ENCODE data around the gene IPPK.
A peak's percentile ranks its signal among the peaks of the same experiment; 100 is the strongest.

Gene IPPK, protein sequence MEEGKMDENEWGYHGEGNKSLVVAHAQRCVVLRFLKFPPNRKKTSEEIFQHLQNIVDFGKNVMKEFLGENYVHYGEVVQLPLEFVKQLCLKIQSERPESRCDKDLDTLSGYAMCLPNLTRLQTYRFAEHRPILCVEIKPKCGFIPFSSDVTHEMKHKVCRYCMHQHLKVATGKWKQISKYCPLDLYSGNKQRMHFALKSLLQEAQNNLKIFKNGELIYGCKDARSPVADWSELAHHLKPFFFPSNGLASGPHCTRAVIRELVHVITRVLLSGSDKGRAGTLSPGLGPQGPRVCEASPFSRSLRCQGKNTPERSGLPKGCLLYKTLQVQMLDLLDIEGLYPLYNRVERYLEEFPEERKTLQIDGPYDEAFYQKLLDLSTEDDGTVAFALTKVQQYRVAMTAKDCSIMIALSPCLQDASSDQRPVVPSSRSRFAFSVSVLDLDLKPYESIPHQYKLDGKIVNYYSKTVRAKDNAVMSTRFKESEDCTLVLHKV

DNA sequence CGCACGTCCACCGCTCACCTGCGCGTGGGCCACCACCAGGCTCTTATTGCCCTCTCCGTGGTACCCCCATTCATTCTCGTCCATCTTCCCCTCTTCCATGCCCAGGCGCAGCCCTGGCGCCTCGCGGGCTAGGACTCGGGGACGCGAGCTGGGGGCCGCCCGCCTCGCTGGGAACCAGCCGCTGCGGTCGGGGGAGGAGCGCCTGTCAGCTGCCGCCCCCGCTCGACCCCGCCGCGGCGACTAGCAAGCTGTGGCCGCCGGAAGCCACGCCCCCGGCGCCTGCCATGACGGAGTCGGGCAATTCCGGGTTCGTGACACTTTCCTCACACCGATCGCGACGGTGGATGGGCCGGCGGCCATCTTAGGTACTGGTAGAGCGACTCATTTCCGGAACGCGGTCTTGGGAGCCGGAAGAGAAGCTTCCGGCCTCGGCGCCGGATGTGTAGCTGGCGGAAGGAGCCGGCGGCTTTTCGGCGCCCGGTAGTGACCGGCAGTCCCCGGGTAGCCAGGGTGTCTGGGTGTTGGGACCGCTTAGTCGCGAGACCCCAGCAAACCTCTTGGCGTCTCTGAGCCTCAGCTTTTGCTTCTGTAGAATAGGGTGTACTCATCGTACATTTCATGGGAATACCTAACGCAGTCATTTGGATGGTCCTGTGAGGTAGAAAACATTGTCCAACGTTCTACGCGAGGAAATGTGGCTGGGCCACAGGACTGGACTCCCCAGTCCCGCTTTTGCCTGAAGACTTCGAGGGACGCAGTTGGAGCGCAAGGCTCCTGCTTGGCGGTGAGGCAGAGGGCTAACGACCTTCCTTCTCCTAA lies at the start of gene IPPK:
Gene IPPK, minus strand, starts transcription at position 242 of the 819 bp plus-strand sequence. Its CDS starts 143 bp downstream, at position 99.
- DNase-seq (ENCODE audit: low read depth in 2 of 2): peak; percentile 96 to 98

DNA sequence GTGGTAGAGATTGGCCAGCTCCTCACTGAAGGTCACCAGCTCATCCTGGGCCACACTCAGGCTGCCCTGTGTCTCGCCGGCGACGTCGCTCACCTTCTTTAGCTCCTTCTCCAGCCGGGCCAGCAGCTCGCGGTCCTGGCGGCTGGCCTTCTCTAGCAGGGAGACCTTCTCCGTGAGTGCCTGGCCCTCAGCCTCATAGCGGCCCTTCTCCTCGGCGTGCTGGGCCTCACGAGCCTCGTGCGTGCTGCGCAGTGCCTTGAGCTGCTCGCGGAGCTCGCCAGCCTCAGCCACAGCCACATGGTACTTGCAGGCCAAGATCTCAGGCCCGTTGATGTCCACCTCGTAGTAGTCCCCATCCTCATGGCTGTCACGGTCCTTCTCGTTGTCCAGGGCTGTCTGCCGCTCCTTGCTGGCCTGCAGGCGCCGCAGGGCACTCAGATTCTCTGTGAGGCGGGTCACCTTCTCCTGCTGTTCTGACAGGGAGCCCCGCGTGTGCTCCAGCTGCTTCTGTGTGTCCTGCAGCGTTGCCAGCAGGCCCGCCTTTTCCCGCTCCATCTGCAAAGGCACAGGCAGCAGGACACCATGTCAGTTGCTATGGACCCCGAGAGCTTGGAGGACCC lies 49.2 kb upstream of the IPPK start:
- no peak for DNase-seq (ENCODE audit: low read depth in 2 of 2)

DNA sequence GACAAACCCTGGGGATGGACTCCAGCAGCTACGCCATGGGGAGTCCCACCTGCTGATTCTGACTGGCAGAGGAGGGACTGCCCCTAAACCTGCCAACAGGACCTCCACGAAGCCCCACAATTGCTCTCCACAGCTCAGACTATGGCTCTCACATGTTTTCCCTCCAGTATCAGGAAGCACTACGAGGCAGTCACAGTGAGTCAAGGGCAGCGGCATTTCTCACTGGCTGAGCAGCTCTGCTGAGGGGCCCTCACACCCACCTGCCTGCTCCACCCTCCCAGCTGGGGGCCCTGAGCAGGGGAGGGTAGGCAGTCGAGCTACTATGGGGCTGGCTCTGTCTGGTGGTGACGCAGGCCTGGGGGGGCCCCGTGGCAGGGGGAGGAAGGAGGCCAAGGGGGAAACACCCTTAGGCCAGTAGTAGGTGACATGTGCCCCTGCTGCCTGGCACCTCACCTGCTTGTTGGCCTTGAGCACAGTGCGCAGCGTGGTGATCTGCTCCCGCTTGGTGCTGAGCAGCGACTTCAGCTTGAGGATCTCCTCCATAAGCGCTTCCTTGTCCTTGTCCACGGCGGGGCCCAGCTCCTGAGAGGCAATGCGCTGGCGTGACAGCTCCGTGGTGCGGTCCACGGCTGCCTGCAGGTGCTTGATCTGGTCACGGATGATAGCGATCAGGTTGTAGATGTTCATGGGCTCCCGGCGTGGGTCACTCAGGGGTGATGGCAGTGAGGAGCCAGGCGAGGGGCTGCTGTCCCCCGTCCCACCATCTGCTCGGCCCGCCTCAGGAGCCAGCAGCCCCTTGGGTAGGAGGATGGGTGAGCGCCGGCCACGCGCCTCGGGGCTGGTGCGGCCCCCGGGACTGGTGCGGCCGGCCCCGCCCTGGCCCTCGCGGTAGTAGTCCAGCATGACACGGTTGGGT lies 48.4 kb upstream of the IPPK start:
- no peak for DNase-seq (ENCODE audit: low read depth in 2 of 2)

DNA sequence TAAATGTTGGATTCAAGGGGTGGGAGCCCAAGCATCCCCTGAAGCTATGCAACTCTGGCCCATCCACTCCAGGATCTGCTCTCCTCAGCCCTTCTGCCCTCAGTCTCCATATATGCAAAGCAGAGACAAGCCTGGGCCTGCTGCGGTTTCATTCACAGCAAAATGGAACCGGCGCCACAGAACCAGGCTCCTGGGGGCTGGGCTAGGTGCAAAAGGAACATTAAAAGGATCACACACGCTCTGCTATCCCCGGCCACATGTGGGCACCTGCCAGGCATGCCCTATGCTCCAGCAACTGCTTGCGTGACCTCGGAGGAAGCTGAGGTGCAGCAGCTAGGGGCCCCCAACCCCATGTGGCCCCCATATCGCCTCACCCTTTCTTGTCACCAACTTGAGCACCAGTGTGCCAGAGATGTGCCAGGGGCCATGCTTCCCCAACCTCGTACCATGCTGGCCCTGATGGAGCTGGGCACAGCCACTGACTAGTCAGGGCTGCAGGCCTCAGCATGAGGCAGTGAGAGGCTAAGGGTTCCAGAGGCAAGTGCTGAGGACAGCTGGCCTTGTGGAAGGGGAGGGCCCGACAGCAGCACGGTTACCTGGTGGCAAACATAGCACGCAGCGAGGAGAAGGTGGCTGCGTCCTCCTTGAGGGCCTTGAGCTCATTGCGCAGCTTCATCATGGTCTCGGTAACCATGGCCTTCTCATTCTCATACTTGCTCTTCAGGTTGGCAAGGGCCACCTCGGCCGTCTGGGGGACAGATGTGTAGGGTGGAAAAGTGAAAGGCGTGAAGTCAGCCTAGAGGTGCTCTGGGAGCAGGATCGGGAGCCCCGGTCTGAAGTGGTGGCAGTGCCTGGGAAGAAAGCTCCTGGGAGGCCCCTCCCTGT lies 47.5 kb upstream of the IPPK start:
- DNase-seq (ENCODE audit: low read depth in 2 of 2): no peak

DNA sequence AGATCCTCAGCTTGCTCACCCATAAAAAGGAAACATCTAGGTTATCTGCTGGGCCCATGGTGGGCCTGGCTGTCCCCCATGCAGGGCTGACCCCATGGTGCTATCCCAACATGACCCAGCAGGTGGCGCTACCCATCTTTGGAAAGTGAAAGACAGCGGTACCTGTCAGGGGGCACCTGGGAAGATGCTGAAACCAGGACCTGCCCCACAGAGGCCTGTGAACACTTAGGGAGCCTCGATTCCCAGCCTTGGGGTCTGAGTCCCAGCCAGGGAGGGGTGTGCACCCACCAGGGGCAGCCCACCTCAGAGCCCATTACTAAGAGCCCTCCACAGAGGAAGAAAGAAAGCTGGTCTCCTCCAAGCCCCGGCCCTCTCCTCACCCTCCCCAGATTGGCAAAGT lies 46.6 kb upstream of the IPPK start:
- peak; percentile 50 to 67 for DNase-seq (ENCODE audit: low read depth in 2 of 2)

DNA sequence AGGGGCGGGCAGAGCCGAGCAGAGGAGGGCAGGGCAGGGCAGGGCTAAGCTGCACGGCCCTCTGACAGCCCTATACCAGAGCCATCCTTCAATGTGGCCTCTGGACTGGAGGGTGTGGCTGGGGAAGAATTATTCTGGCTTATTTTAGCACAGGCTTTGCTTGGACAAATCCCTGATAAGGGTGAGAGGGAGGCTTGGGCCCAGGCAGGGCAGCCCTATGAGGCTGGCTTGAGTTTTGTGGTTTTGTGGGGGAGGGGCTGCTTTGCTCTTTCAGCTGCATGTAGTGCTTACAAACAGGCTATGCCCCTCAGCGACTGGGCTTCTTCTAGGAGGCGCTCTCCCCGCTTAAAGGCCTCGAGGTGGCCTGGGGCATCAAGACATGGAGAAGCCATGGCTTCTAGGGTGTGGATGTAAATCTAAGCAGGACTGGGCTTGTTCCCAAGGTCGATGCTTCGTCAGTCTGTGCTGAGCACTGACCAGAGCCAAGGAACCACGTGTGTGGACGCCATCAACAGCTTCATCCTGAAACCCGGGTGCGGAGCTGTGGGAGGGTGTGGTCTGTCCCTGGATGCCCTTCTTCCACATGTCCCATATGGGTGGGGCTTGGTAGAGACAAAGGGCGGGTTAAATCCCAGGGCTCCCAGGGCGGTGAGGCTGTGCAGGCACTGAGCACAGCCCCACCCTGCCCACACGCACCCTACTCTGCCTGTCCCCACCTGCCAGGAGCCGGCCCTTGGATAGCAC lies 45.7 kb upstream of the IPPK start:
- DNase-seq (ENCODE audit: low read depth in 2 of 2): no peak

DNA sequence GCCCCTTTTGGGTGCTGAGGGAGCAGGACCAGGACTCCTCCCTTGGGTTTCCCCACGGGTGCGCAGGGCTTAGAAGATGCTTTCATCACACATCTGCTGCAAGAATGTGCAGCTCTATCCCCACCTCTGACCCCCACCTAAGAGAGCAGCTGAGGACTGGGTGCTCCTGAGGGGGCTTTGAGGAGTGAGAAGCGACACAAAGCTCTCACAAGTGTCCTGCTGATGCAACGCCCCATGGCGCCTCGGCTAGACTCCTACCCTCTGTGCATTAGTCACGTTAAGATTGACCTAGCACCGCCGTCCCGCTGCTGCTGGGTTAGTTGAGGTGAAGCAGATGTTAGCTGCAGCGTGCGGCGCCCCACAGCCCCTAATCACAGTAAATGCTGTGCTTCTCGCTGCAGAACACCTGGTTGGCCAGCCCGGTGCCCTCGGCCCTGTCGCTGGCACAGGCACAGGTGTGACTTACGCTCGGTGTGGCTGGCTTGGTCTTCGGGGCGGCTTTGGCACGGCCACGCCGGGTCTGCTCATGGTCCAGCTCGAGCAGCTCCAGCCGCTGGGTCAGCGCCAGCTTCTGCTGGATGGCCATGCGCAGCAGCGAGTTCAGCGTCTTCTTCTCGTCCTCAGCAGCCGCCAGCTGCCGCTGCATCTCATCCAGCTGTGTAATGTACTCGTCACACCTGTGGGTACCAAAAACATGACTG lies 45.0 kb upstream of the IPPK start:
- no peak for DNase-seq (ENCODE audit: low read depth in 2 of 2)

DNA sequence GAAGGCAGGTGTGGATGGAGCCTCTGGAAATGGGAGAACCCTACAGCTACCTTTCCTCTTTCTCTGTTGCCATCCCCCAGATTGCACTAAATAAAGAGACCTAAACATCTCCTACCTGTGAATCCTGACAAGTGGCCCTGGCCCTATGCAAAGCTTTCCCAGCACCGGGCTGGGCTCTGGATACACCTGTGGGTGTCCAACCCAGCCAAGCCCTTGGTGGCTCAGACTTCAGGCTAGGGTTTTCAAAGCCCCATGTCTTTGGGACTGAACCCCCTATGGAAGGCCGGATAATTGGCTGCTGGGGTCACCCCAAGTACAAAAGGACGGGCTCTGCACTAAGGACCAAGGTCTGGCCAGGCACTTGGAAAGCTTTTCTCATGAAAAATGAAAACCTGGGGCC lies 44.1 kb upstream of the IPPK start:
- DNase-seq (ENCODE audit: low read depth in 2 of 2): no peak

DNA sequence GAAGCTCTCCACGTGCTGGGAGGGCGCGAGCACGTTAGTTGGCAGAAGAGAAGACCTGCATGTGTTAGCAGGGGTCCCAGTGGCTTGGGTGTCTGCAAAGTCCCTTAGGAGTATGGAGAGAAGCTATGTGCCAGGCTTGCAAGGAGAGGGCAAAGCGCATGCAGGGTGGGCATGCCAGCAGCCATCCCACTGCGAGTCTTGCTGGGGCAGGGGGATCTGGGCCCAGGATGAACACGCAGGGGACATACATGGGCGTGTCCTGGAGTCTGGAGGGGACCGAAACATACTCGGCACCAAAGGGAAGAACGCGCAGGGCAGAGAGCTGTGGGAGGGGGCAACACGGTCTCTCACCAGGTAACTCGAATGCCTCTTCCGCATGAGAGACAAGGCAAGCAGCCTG lies 43.6 kb upstream of the IPPK start:
- DNase-seq (ENCODE audit: low read depth in 2 of 2): no peak

DNA sequence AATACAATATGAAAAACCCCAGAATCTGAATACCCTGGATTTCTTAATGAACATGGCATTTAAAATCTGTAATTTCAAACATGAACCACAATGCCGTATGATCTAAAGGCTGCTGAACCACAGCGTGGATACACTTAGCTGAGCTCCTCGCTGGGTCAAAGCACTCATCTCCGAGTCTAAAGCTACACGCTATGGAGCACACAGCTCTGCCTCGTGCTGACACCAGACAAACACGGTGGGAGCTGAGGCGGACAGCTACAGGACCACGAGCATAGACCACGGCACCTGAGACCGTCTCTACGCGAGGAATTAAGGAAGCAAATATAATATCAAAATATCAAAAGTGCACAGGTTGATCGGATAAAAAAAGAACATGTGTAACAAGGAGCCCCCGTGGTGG lies 42.8 kb upstream of the IPPK start:
- no peak for DNase-seq (ENCODE audit: low read depth in 2 of 2)

DNA sequence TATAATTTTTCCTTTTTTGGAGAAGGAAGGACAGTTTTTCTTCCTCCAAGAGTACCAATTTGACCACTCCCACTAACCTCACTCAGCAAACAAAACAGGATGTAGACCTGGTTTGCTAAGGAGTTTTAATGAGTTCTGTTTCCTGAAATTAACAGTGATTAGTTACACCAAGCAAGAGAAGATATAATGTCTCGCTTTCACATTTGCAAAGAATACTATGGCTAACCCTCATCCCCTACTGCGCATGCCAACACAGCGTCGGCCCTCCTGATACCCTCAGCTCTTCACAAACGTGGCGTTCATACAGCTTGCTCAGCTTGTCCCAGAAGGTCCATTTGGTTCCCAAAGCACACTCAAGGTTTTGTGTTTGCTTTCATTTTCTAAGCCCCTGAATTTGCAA lies 41.9 kb upstream of the IPPK start:
- no peak for DNase-seq (ENCODE audit: low read depth in 2 of 2)

DNA sequence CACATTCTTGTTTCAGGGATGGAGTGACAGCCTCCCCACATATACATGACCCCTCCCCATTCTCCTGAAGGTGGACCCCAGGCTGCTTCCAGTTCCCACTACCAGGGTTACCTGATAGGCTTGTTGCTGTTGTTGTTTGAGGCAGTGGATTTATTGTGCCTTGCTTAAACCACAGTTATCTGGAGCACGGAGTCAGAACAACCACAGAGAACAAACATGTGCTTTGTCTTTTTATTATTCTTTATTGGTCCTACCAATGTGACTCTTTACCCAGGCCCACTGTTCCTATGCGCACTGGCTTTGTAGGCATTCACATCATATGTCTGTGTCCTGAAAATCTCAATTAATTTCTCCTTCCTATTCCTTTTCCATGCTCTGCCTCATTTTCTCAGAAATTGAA lies 41.2 kb upstream of the IPPK start:
- DNase-seq (ENCODE audit: low read depth in 2 of 2): no peak

DNA sequence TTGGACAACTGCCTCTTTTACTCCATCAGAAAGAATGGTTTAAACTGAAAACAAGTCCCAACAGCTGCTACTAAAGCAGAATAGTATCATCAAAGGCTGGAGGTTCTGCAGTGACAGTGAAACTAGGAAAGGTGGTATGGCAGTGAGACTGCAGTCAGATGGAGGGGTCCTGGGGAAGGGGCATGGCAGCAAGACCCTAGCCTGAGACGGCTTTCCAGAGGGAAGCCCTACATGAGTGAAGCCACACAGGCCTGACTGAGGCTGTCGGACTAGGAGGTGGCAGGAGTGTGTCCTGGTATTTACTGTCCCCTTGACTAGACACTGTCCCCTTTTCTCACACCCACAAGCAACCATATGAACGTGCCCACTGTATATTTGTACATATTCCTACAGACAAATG lies 40.4 kb upstream of the IPPK start:
- no peak for DNase-seq (ENCODE audit: low read depth in 2 of 2)

DNA sequence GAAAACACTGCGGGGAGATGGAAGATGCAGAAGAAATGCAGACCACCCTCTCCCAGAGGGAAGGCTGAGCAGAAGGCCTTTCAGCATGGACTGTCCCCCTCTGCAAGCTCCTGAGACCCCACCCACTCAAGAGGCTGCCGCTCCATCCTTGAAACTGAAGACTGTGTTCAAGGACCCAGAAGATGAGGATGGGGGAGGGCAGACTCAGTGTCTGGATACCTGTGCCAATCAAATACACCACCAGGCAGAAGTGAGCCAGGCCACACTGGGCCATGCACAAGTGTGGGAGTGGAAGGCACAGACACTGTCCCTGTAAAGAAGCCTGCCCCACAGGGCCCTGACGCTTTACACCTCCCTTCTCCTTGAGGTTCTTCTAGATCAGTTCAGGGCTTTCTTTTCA lies 40.0 kb upstream of the IPPK start:
- DNase-seq (ENCODE audit: low read depth in 2 of 2): no peak

DNA sequence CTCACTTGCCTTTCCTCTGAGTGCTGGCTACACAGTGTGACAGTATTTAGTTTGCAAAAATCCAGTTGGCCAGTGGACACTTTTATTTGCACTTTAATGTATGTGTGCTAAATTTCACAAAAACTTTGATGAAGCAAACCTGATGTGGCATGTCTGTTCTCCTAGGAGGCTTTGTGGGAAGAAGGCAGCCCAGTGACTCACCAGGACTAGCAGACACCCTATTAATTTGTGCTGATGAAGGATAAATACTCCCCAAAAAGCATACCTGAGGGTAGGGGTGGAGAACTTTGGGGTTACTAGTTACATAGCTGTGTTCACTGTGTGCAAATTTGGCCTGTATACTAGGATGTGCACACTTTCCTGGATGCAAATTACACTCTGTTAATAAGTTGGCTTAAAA lies 39.3 kb upstream of the IPPK start:
- no peak for DNase-seq (ENCODE audit: low read depth in 2 of 2)

DNA sequence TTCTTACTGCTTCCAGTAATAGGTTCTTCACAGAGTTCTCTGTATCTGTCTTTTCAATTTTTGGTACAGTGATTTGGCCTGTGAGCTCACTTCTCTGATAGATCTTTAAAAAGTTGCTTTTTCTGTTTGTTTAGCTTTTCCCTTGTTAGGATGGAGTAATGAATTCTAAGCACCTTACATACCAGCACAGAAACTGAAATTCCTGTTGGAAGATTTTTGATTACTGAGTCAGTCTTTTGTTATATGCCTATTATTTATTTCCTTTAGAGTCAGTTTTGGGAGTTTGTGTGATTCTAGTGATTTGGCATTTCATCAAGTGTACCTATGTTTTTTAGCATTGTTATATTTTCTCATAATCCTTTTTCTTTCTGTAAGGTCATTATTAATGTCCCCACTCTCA lies 37.6 kb upstream of the IPPK start:
- DNase-seq (ENCODE audit: low read depth in 2 of 2): no peak

DNA sequence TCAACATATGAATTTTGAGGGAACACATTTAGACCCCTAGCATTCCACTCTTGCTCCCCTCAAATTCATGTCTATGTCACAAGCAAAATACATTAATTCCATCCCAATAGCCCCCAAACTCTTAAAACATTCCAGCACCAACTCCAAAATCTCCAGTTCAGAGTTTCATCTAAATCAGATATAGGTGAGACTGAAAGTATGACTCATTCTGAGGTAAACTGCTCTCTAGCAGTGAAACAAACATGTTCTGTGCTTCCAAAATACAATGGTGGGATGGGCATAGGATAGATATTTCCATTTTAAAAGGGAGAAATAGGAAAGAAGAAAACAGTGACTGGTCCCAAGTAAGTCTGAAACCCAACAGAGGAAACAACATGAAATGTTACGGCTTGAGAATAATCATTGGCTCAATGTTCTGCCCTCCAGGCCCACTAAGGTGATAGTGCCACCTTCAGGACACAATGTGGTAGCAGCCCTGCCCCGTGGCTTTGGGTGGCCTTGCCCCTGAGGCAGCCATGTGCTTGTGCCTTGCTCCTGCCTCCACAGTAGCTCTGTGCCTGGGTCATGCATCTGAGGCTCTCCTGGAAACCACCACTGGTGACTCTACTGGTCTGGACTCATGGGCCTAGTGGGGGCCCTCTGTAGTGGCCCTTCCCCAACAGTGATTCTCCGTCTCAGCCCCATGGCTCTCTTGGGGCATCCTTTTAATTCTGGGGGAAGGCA lies 36.4 kb upstream of the IPPK start:
- DNase-seq (ENCODE audit: low read depth in 2 of 2): no peak

DNA sequence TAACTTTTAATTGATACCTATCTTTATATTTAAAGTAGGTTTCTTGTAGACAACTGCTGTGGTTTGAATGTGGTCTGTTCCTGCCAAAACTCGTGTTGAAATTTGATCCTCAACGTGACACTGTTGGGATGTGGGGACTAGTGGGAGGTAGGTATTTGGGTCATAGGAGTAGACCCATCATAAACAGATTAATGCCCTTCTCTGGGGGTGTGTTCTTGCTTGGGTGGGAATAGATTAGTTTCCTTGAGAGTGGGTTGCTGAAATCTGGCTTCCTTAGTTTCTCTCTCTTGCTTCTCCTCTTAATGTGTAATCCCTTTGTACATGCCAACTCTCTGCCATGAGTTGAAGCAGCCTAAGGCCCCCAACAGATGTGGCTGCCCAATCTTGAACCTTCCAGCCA lies 34.6 kb upstream of the IPPK start:
- no peak for DNase-seq (ENCODE audit: low read depth in 2 of 2)

Data from stimulated activated CD8-positive, alpha-beta memory T cell treated with anti-CD3 and anti-CD28 coated beads, Interleukin-15, amount 100 ng/mL, for 4 hours (primary cell).